Liver (tissue), 2 donors: ENCODE measurements around the gene SLC29A3.

ENCODE experiments used
- CTCF ChIP-seq: fragments of 150-350 bp; IDR thresholded peaks from 2 replicates; pipeline ENCODE4 v1.5.1; 2017; ENCODE audit warnings: improper control_type of control experiment, low read depth, low read length; ENCODE audit not compliant: missing input control
- MAX ChIP-seq: IDR thresholded peaks from 2 replicates; pipeline ENCODE4 v1.6.1; 2016; ENCODE audit warnings: antibody characterized with exemption
- donor health status: healthy.

GRCh38 chr10:71299071-71299785 is 19.8 kb upstream of the SLC29A3 start:
- no peak for TF ChIP-seq CTCF
- no peak for TF ChIP-seq MAX
